ENCODE results near the gene ESAM. TPM values are rescaled to one million over a fixed set of nuclear protein-coding genes. Genes with fewer than 3 reads are reported as not detected.
A peak's percentile ranks its signal among the peaks of the same experiment; 100 is the strongest.

ESAM gene
- polyA plus RNA-seq, 1 donor from 2014 or later, result 0.77 TPM

DNA sequence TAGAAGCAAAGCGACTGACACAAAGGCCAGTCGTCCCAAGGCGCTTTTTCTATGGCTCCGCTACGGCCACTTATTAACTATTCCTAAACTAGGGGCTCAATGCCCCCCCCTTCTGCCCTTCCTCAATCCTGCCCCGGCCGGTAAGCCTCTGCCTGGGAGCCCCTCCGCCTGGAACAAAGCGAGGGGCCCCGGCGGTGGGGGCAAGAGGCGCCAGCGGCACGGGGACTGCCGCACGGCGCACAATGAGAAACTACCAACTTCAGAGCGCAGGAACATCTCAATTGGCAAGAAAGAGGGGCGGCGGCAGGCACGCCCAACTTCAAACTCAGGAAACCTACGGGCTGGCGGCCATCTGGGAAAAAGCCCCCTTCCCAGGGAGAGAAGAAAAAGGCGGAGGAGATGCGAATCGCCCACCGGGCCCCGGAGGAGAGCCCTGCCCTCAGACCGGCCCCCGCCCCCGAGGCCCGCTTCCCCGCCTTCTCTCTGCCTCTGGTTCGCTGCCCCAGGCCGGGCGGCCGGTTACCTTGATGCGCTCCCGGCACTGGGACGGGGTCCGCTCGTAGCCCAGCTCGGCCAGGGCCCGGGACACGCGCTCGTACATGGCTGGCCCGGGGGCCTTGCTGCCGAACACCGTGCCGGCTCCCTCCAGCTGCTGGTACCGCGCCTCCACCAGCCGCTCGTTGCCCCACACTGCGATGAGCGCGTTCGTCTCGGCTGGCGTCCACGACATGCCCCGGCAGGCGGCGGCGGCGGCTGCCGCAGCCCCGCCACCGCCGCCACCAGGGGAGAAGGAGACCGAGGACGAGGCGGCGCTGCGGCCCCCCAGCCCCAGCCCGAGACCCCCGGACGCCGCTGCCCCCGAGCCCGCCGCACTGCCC lies 37.5 kb upstream of the ESAM start:
- TF ChIP-seq MXI1 (conservative IDR thresholded peaks at IDR 0.05; ENCODE audit: poor library complexity, severe bottlenecking), result no peak
- TF ChIP-seq TAF1 (IDR thresholded peaks at IDR 0.05; ENCODE audit: low read depth), result no peak
- TF ChIP-seq, protein P1, sequence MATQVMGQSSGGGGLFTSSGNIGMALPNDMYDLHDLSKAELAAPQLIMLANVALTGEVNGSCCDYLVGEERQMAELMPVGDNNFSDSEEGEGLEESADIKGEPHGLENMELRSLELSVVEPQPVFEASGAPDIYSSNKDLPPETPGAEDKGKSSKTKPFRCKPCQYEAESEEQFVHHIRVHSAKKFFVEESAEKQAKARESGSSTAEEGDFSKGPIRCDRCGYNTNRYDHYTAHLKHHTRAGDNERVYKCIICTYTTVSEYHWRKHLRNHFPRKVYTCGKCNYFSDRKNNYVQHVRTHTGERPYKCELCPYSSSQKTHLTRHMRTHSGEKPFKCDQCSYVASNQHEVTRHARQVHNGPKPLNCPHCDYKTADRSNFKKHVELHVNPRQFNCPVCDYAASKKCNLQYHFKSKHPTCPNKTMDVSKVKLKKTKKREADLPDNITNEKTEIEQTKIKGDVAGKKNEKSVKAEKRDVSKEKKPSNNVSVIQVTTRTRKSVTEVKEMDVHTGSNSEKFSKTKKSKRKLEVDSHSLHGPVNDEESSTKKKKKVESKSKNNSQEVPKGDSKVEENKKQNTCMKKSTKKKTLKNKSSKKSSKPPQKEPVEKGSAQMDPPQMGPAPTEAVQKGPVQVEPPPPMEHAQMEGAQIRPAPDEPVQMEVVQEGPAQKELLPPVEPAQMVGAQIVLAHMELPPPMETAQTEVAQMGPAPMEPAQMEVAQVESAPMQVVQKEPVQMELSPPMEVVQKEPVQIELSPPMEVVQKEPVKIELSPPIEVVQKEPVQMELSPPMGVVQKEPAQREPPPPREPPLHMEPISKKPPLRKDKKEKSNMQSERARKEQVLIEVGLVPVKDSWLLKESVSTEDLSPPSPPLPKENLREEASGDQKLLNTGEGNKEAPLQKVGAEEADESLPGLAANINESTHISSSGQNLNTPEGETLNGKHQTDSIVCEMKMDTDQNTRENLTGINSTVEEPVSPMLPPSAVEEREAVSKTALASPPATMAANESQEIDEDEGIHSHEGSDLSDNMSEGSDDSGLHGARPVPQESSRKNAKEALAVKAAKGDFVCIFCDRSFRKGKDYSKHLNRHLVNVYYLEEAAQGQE (IDR thresholded peaks at IDR 0.05; ENCODE audit: borderline replicate concordance), result no peak
- TF ChIP-seq EZH2 (IDR thresholded peaks at IDR 0.05; ENCODE audit: borderline replicate concordance, insufficient read depth, low read length, poor library complexity, severe bottlenecking), result no peak
- peak; percentile 2 for TF ChIP-seq RAD21 (conservative IDR thresholded peaks at IDR 0.05)
- TF ChIP-seq POLR2AphosphoS5 (IDR thresholded peaks at IDR 0.05), result peak; percentile 12
- no peak for TF ChIP-seq SMC3 (conservative IDR thresholded peaks at IDR 0.05; ENCODE audit: poor library complexity)
- TF ChIP-seq, protein P2, sequence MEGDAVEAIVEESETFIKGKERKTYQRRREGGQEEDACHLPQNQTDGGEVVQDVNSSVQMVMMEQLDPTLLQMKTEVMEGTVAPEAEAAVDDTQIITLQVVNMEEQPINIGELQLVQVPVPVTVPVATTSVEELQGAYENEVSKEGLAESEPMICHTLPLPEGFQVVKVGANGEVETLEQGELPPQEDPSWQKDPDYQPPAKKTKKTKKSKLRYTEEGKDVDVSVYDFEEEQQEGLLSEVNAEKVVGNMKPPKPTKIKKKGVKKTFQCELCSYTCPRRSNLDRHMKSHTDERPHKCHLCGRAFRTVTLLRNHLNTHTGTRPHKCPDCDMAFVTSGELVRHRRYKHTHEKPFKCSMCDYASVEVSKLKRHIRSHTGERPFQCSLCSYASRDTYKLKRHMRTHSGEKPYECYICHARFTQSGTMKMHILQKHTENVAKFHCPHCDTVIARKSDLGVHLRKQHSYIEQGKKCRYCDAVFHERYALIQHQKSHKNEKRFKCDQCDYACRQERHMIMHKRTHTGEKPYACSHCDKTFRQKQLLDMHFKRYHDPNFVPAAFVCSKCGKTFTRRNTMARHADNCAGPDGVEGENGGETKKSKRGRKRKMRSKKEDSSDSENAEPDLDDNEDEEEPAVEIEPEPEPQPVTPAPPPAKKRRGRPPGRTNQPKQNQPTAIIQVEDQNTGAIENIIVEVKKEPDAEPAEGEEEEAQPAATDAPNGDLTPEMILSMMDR (IDR thresholded peaks at IDR 0.05; ENCODE audit: poor library complexity, severe bottlenecking), result peak; percentile 12
- no peak for TF ChIP-seq EP300 (conservative IDR thresholded peaks at IDR 0.05; ENCODE audit: poor library complexity, severe bottlenecking)
- peak overlapping the region; percentile 97 for H3K27ac ChIP-seq (ENCODE audit: low read length)
- no peaks in the 10 kb centered on the region for H3K36me3 ChIP-seq (ENCODE audit: insufficient read depth, low read length)
- H3F3A ChIP-seq (ENCODE audit: insufficient read depth, low read length, poor library complexity, severe bottlenecking), result peaks cover 4% of the 10 kb centered on the region
- H4K20me1 ChIP-seq (ENCODE audit: insufficient read depth), result no peaks in the 10 kb centered on the region
- H3K79me2 ChIP-seq (replicated peaks; ENCODE audit: insufficient read depth, low read length), result peaks cover 47% of the 10 kb centered on the region
- peak overlapping the region; percentile 51 for H2AFZ ChIP-seq (ENCODE audit: low read depth, low read length)
- peak overlapping the region; percentile 91 for H3K4me3 ChIP-seq (ENCODE audit: low read length)
- H3K4me2 ChIP-seq (ENCODE audit: low read length), result peak overlapping the region; percentile 89
- H3K9me3 ChIP-seq (ENCODE audit: low read length), result no peaks in the 10 kb centered on the region
- no peaks in the 10 kb centered on the region for H3K9me2 ChIP-seq (ENCODE audit: insufficient read depth, low read length)
- no peaks in the 10 kb centered on the region for H3K27me3 ChIP-seq (ENCODE audit: insufficient read depth, low read depth, low read length)
- peak overlapping the region; percentile 98 for H3K9ac ChIP-seq (ENCODE audit: low read length)

DNA sequence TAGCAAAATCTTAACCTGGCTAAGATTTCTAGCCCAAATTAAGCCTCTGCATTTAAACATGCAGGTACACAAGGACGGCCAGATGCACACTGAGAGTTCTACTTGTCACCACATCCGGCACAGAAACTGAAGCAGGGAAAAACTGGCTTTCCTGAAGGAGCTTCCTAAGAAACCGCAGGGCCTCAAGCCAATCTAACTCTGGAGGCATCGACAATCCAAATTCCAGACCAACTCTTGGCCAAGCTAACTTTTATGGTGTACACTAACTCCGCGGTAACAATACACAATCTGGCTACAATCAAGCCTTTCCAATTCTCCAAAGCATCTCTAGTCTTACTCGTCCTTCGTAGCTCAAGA lies 36.9 kb upstream of the ESAM start:
- Histone ChIP-seq H3K4me2 (ENCODE audit: low read length) (peak overlapping the region; percentile 89), H3K79me2 (replicated peaks; ENCODE audit: insufficient read depth, low read length) (peaks cover 54% of the 10 kb centered on the region), H3K9me3 (ENCODE audit: low read length) (no peaks in the 10 kb centered on the region), H3K9me2 (ENCODE audit: insufficient read depth, low read length) (no peaks in the 10 kb centered on the region), H3K9ac (ENCODE audit: low read length) (peak overlapping the region; percentile 98), H3F3A (ENCODE audit: insufficient read depth, low read length, poor library complexity, severe bottlenecking) (peaks cover 4% of the 10 kb centered on the region), H4K20me1 (ENCODE audit: insufficient read depth) (no peaks in the 10 kb centered on the region), H3K4me3 (ENCODE audit: low read length) (peak overlapping the region; percentile 91), H2AFZ (ENCODE audit: low read depth, low read length) (peak overlapping the region; percentile 51), H3K27ac (ENCODE audit: low read length) (peak overlapping the region; percentile 97), H3K36me3 (ENCODE audit: insufficient read depth, low read length) (no peaks in the 10 kb centered on the region), H3K27me3 (ENCODE audit: insufficient read depth, low read depth, low read length) (no peaks in the 10 kb centered on the region)
- TF ChIP-seq EZH2 (IDR thresholded peaks at IDR 0.05; ENCODE audit: borderline replicate concordance, insufficient read depth, low read length, poor library complexity, severe bottlenecking) (no peak), RAD21 (conservative IDR thresholded peaks at IDR 0.05) (peak; percentile 9)
